Measurements from ENCODE around the gene UMODL1. TPM values are rescaled to one million over a fixed set of nuclear protein-coding genes. Genes with fewer than 3 reads are reported as not detected.
A peak's percentile ranks its signal among the peaks of the same experiment; 100 is the strongest.

Gene UMODL1
- total RNA-seq, 2 donors from 2014 or later = 0.11 TPM; not detected in 1

GRCh38 chr21:42102526-42102925 lies 31.4 kb downstream of the UMODL1 start:
- Mint-ChIP-seq H3K4me3 (no peak overlapping the region), H3K36me3 (ENCODE audit: low read depth) (no peaks in the 10 kb centered on the region), H3K27me3 (no peaks in the 10 kb centered on the region), H3K9me3 (no peaks in the 10 kb centered on the region), H3K27ac (no peak overlapping the region), H3K4me1 (no peaks in the 10 kb centered on the region)
- no peak for ATAC-seq (replicated peaks)

GRCh38 chr21:42102991-42103390 lies 31.9 kb downstream of the UMODL1 start:
- H3K27me3 Mint-ChIP-seq = no peaks in the 10 kb centered on the region
- no peaks in the 10 kb centered on the region for H3K36me3 Mint-ChIP-seq (ENCODE audit: low read depth)
- H3K4me3 Mint-ChIP-seq = no peak overlapping the region
- H3K4me1 Mint-ChIP-seq = no peaks in the 10 kb centered on the region
- H3K9me3 Mint-ChIP-seq = no peaks in the 10 kb centered on the region
- H3K27ac Mint-ChIP-seq = no peak overlapping the region
- ATAC-seq (replicated peaks) = no peak

GRCh38 chr21:42103843-42104242 lies 32.7 kb downstream of the UMODL1 start:
- ATAC-seq (replicated peaks) = no peak
- Mint-ChIP-seq H3K27me3 (no peaks in the 10 kb centered on the region), H3K4me3 (no peak overlapping the region), H3K27ac (no peak overlapping the region), H3K36me3 (ENCODE audit: low read depth) (no peaks in the 10 kb centered on the region), H3K9me3 (no peaks in the 10 kb centered on the region), H3K4me1 (no peaks in the 10 kb centered on the region)

- no peaks in the 10 kb centered on the region for H3K27me3 Mint-ChIP-seq
These were observed 34.6 kb downstream of the UMODL1 start for GRCh38 chr21:42105476-42106315.

GRCh38 chr21:42106425-42106824 lies 35.3 kb downstream of the UMODL1 start:
- H3K36me3 Mint-ChIP-seq (ENCODE audit: low read depth) = no peaks in the 10 kb centered on the region
- H3K9me3 Mint-ChIP-seq = no peaks in the 10 kb centered on the region
- ATAC-seq (replicated peaks) = no peak
- no peak overlapping the region for H3K4me3 Mint-ChIP-seq
- no peak overlapping the region for H3K27ac Mint-ChIP-seq
- H3K27me3 Mint-ChIP-seq = no peaks in the 10 kb centered on the region
- H3K4me1 Mint-ChIP-seq = no peaks in the 10 kb centered on the region

More at GRCh38 chr21:42105476-42106315, 34.6 kb downstream of the UMODL1 start:
- Mint-ChIP-seq H3K36me3 (ENCODE audit: low read depth) (no peaks in the 10 kb centered on the region), H3K4me3 (no peak overlapping the region), H3K9me3 (no peaks in the 10 kb centered on the region), H3K27ac (no peak overlapping the region), H3K4me1 (no peaks in the 10 kb centered on the region)
- no peak for ATAC-seq (replicated peaks)

- H3K27me3 Mint-ChIP-seq = no peaks in the 10 kb centered on the region
- no peaks in the 10 kb centered on the region for H3K36me3 Mint-ChIP-seq (ENCODE audit: low read depth)
- H3K27ac Mint-ChIP-seq = no peak overlapping the region
- H3K4me1 Mint-ChIP-seq = no peaks in the 10 kb centered on the region
- peak; percentile 32 for ATAC-seq (replicated peaks)
- H3K4me3 Mint-ChIP-seq = no peak overlapping the region
- H3K9me3 Mint-ChIP-seq = no peaks in the 10 kb centered on the region
These were observed 36.2 kb downstream of the UMODL1 start for GRCh38 chr21:42107177-42107880.

GRCh38 chr21:42107881-42108553 lies 36.9 kb downstream of the UMODL1 start:
- Mint-ChIP-seq H3K4me3 (peak overlapping the region; percentile 18), H3K4me1 (no peaks in the 10 kb centered on the region), H3K36me3 (ENCODE audit: low read depth) (no peaks in the 10 kb centered on the region), H3K27me3 (no peaks in the 10 kb centered on the region), H3K9me3 (no peaks in the 10 kb centered on the region), H3K27ac (no peak overlapping the region)
- peak; percentile 99 for ATAC-seq (replicated peaks)

GRCh38 chr21:42108554-42109340 lies 37.6 kb downstream of the UMODL1 start:
- H3K4me3 Mint-ChIP-seq = no peak overlapping the region
- no peaks in the 10 kb centered on the region for H3K4me1 Mint-ChIP-seq
- no peak for ATAC-seq (replicated peaks)
- peaks cover 3% of the 10 kb centered on the region for H3K27me3 Mint-ChIP-seq
- H3K9me3 Mint-ChIP-seq = no peaks in the 10 kb centered on the region
- no peaks in the 10 kb centered on the region for H3K36me3 Mint-ChIP-seq (ENCODE audit: low read depth)
- no peak overlapping the region for H3K27ac Mint-ChIP-seq

- no peaks in the 10 kb centered on the region for H3K36me3 Mint-ChIP-seq (ENCODE audit: low read depth)
- H3K27ac Mint-ChIP-seq = no peak overlapping the region
- H3K9me3 Mint-ChIP-seq = no peaks in the 10 kb centered on the region
- ATAC-seq (replicated peaks) = no peak
- no peak overlapping the region for H3K4me3 Mint-ChIP-seq
- no peaks in the 10 kb centered on the region for H3K4me1 Mint-ChIP-seq
- peaks cover 6% of the 10 kb centered on the region for H3K27me3 Mint-ChIP-seq
These were observed 38.4 kb downstream of the UMODL1 start for GRCh38 chr21:42109473-42109872.

- no peak overlapping the region for H3K4me3 Mint-ChIP-seq
These were observed 38.9 kb downstream of the UMODL1 start for GRCh38 chr21:42109873-42110525.

GRCh38 chr21:42110691-42111469 lies 39.8 kb downstream of the UMODL1 start:
- Mint-ChIP-seq H3K36me3 (ENCODE audit: low read depth) (no peaks in the 10 kb centered on the region), H3K4me1 (no peaks in the 10 kb centered on the region), H3K9me3 (no peaks in the 10 kb centered on the region), H3K27me3 (peaks cover 10% of the 10 kb centered on the region), H3K27ac (no peak overlapping the region), H3K4me3 (no peak overlapping the region)
- ATAC-seq (replicated peaks) = no peak

More at GRCh38 chr21:42109873-42110525, 38.9 kb downstream of the UMODL1 start:
- H3K36me3 Mint-ChIP-seq (ENCODE audit: low read depth) = no peaks in the 10 kb centered on the region
- no peak for ATAC-seq (replicated peaks)
- peaks cover 7% of the 10 kb centered on the region for H3K27me3 Mint-ChIP-seq
- no peak overlapping the region for H3K27ac Mint-ChIP-seq
- no peaks in the 10 kb centered on the region for H3K4me1 Mint-ChIP-seq
- H3K9me3 Mint-ChIP-seq = no peaks in the 10 kb centered on the region

- Mint-ChIP-seq H3K9me3 (no peaks in the 10 kb centered on the region), H3K27ac (no peak overlapping the region), H3K36me3 (ENCODE audit: low read depth) (no peaks in the 10 kb centered on the region), H3K27me3 (peaks cover 10% of the 10 kb centered on the region), H3K4me3 (no peak overlapping the region), H3K4me1 (no peaks in the 10 kb centered on the region)
- ATAC-seq (replicated peaks) = no peak
These were observed 40.3 kb downstream of the UMODL1 start for GRCh38 chr21:42111470-42111743.

- Mint-ChIP-seq H3K4me1 (no peaks in the 10 kb centered on the region), H3K4me3 (no peak overlapping the region), H3K9me3 (no peaks in the 10 kb centered on the region), H3K27me3 (peaks cover 10% of the 10 kb centered on the region), H3K27ac (no peak overlapping the region), H3K36me3 (ENCODE audit: low read depth) (no peaks in the 10 kb centered on the region)
- no peak for ATAC-seq (replicated peaks)
These were observed 40.7 kb downstream of the UMODL1 start for GRCh38 chr21:42111811-42112210.
